Heart left ventricle (tissue), 16 donors: ENCODE results near the gene RMND5A. TPM values are rescaled to one million over a fixed set of nuclear protein-coding genes. Genes with fewer than 3 reads are reported as not detected.

Experiments
- ATAC-seq, 4 donors: fragments of 200-7000 bp; cut with Tn5 transposase; one replicate each; pipeline ENCODE4 v1.9.1; 2020 to 2022; ENCODE audit warnings: moderate library complexity in 4 of 4, mild to moderate bottlenecking in 3 of 4, moderate number of reproducible peaks in 1 of 4
- DNase-seq, 5 donors: peaks; one replicate each; pipeline ENCODE4 v3.0.0-alpha.2; 2020
- H3K27ac ChIP-seq, 12 donors: fragments of 200-600 bp; sonication (generic) in 4 of 12; one replicate each; pipeline versions ENCODE4 v1.5.0 to v1.8.0; 2016 to 2022; ENCODE audit warnings: mild to moderate bottlenecking in 2 of 12
- H3K27me3 ChIP-seq, 9 donors: fragments of 200-600 bp; sonication (generic) in 2 of 9; one replicate each; pipeline versions ENCODE4 v1.5.1 to v1.8.0; 2016 to 2022; ENCODE audit warnings: mild to moderate bottlenecking in 3 of 9
- H3K36me3 ChIP-seq, 9 donors: fragments of 200-600 bp; sonication (generic) in 2 of 9; one replicate each; pipeline versions ENCODE4 v1.5.0 to v1.8.0; 2018 to 2022; ENCODE audit warnings: mild to moderate bottlenecking in 2 of 9
- H3K4me1 ChIP-seq, 12 donors: fragments of 200-600 bp; sonication (generic) in 4 of 12; one replicate each; pipeline versions ENCODE4 v1.5.0 to v1.8.0; 2016 to 2022; ENCODE audit warnings: mild to moderate bottlenecking in 3 of 12
- H3K4me3 ChIP-seq, 12 donors: fragments of 200-600 bp; sonication (generic) in 4 of 12; one replicate each; pipeline versions ENCODE4 v1.5.0 to v1.8.0; 2017 to 2022; ENCODE audit warnings: mild to moderate bottlenecking in 9 of 12, moderate library complexity in 4 of 12
- H3K9me3 ChIP-seq, 12 donors: fragments of 200-600 bp; sonication (generic) in 4 of 12; one replicate each; pipeline versions ENCODE4 v1.5.0 to v1.8.0; 2016 to 2022; ENCODE audit warnings: mild to moderate bottlenecking in 1 of 12
- CTCF ChIP-seq, 12 donors: fragments of 200-600 bp; sonication (generic) in 4 of 12; IDR thresholded peaks; one replicate each; pipeline versions ENCODE4 v1.5.0 to v1.8.0; 2018 to 2022; ENCODE audit warnings: antibody characterized with exemption in 12 of 12, mild to moderate bottlenecking in 5 of 12
- POLR2A ChIP-seq, 2 donors: fragments of 450-650 bp; IDR thresholded peaks; one replicate each; pipeline ENCODE4 v1.6.1; 2017; ENCODE audit warnings: antibody characterized with exemption in 2 of 2, mild to moderate bottlenecking in 2 of 2, moderate library complexity in 2 of 2
- WGBS, 4 donors: extraction: QIAGEN DNeasy Blood & Tissue Kit in 2 of 4; methylation state at CpG; one replicate each; pipeline versions ENCODE4 v1.1.5 to v1.1.7; 2013 to 2018; 5-methylcytosine and 5-hydroxymethylcytosine counted together
- intact Hi-C, 10 donors: fragments of 100-400 bp; cut with DNase I; formaldehyde crosslinking; loops; one replicate each; pipeline versions ENCODE4 v1.11.1 to v1.14.2; 2022
- polyA plus RNA-seq, 2 donors: library from polyadenylated mRNA; stranded (reverse); fragments of 200-250 nt; gene quantifications; one replicate each; pipeline ENCODE4 v1.2.3, GENCODE V29; 2013
- total RNA-seq, 9 donors: library from RNA; depleted of rRNA in 2 of 9; stranded (reverse); fragments of >200 nt in 2 of 9; fragmentation: NEBNext Ultra II Directional in 3 of 9; extraction: Animal tissue kit (Norgen Biotek cat#: 25700) in 3 of 9; gene quantifications; one replicate each; pipeline versions ENCODE4 v1.1.0 to v1.2.4, GENCODE V29; 2016 to 2023
- donor health status: ischemic (EF 13 %, LVEDD 7.1; RV severe dilation, severe dysfunction).
- donor health status: healthy with polysubstance abuse.
- donor health status: DM: no; HTN: yes; CAD: no.
- donor health status: DM: no; HTN: no; CAD: no.
- donor health status: ischemic (EF 25% LVEDD 6.9; RV normal size, moderate dysfunction).
- donor health status: ischemic (EF 25% LVEDD 5.7; RV mildly dilated, moderate dysfunction).
- donor health status: healthy.
- donor health status: DM: yes; HTN: yes; CAD: no.
- donor health status: ischemic (EF 35%, LVEDD 5.7; RV mildly dilated, moderate dysfunction).
- donor health status: nonischemic (EF 11% LVEDD 7.7; RV severe dilation, severe dysfunction).
- donor health status: DM: yes; HTN: yes; CAD: no.
- donor health status: PGD.
- donor health status: ischemic (EF 29% LVEDD 5.4; RV normal size, mild dysfunction).
- donor health status: nonischemic (EF 23%, LVEDD 6.1; RV moderate dilation, normal function).

RMND5A gene
- total and polyA plus RNA-seq, 11 donors, result 29.9 to 148 (median 90.7) TPM

GRCh38 chr2:86826951-86827350 lies 106.9 kb downstream of the RMND5A start:
- Histone ChIP-seq H3K27ac (peak overlapping the region in 1 of 12 donors; percentile 49), H3K4me1 (no peaks in the 10 kb centered on the region), H3K9me3 (peaks cover 0 to 15% (median 3%) of the 10 kb centered on the region in 12 donors), H3K4me3 (no peak overlapping the region), H3K27me3 (peaks cover 0 to 13% (median 0%) of the 10 kb centered on the region in 9 donors), H3K36me3 (no peaks in the 10 kb centered on the region)
- DNase-seq, result no peak
- intact Hi-C loops, result no loop called here
- ATAC-seq, result no peak
- TF ChIP-seq CTCF (IDR thresholded peaks at IDR 0.05) (no peak), POLR2A (IDR thresholded peaks at IDR 0.05) (no peak)
- 87 to 92% (median 90%) methylated on average over 4 of the region's 4 CpGs for WGBS, 4 donors

Other genes starting within 250 kb of the RMND5A start
- gene CHMP3, start 156.8 kb upstream of the RMND5A start, total RNA-seq, result 100 to 1,000 TPM in 7 of 9 donors, 10 to 100 TPM in 2; 75.4 to 178 (median 145) TPM
- gene CHMP3, start 156.8 kb upstream of the RMND5A start, polyA plus RNA-seq, result 100 to 1,000 TPM in 1 of 2 donors, 10 to 100 TPM in 1; 50.0 to 120 TPM
- gene RNF103, start 96.4 kb upstream of the RMND5A start, total RNA-seq, result 10 to 100 TPM; 37.9 to 75.4 (median 55.3) TPM
- gene RNF103, start 96.4 kb upstream of the RMND5A start, polyA plus RNA-seq, result 10 to 100 TPM; 28.8 to 50.2 TPM
- gene CD8A, start 70.6 kb downstream of the RMND5A start, total RNA-seq, result 10 to 100 TPM in 1 of 9 donors, 1 to 10 TPM in 1, under 1 TPM in 6, not detected in 1; 0.24 to 11.1 (median 0.43) TPM
- under 1 TPM; 0.33 to 0.65 TPM for gene CD8A, start 70.6 kb downstream of the RMND5A start, polyA plus RNA-seq
- gene CD8B, start 141.6 kb downstream of the RMND5A start, total RNA-seq, result 1 to 10 TPM in 2 of 9 donors, under 1 TPM in 1, not detected in 6; 0.42 to 4.0 (median 1.6) TPM
- under 1 TPM in 1 of 2 donors, not detected in 1; 0.21 TPM for gene CD8B, start 141.6 kb downstream of the RMND5A start, polyA plus RNA-seq
- gene RGPD1, start 221.8 kb downstream of the RMND5A start, total RNA-seq, result 1 to 10 TPM in 3 of 9 donors, under 1 TPM in 6; 0.16 to 1.5 (median 0.37) TPM
- under 1 TPM in 1 of 2 donors, not detected in 1; 0.51 TPM for gene RGPD1, start 221.8 kb downstream of the RMND5A start, polyA plus RNA-seq